Activated gamma-delta T cell (primary cell): ENCODE measurements around the gene RELN.

Experiments
- DNase-seq: peaks from one replicate; lab custom pipeline; 2025; lab: John Stamatoyannopoulos, UW

RELN gene

DNA sequence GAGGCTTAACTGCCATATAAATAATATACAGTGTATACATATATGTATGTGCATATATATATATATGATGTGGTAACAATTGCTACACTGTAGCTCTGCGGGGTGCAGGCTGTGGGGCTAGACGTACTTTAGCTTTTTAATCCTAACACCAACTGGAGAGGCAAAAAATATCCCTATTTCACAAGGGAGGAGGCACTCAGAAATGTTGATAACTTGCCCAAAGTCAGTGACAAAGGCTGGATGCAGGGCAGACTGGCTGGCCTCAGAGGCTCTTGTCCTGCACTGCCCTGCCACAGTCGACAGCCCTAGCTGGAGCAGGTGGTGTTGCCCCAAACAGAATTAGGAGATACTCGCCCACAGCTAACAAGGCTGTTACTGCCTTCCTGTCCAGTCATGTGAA, 1.5 kb upstream of the RELN start:
- no peak for DNase-seq

DNA sequence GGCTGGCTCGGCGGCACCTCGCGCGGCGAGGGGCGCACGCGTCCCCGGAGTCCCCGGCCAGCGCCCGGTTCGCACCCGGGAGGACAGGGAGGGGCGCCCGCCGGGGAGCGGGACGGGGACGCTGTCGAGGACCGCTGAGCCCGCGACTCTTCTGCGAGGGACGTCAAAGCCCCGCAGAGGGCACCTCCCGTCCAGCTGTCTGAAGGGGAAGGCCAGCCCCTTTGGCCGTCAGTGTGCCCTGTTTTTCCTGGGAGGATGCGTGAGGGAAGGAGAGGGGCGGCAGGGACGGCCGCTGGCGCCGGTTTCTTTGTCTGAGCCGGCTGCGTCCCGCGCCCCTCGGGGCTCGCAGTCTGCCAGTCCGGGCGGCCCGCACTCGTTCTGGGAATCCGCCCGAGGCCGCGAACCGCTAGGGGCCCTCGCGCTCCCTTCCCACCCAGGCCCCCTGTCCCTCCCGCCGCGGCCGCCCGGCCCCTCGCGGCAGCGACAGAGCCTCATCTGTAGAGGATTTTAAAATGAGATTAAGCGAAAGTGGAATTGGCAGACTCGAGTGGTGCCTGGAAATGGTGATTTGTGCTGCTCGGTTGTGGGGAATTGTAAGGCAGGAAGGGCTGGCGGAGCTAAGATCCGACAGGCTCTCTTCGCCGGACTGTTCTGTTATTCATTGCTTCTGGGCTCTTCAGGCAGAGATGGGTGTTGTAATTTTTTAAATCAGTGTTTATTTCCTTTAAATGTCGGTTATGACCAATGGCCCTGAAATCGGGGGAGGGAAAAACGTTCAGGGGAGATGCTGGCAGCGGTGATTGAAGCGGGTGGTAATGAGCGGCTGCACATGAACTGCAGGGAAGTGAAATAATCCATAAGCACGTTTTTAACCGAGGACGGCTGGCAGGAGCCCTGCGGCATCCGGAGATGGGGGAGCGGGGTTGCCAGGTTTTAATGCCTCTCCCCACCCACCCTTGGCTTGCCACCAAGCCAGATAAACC, 618 bp upstream of the RELN start:
- no peak for DNase-seq

DNA sequence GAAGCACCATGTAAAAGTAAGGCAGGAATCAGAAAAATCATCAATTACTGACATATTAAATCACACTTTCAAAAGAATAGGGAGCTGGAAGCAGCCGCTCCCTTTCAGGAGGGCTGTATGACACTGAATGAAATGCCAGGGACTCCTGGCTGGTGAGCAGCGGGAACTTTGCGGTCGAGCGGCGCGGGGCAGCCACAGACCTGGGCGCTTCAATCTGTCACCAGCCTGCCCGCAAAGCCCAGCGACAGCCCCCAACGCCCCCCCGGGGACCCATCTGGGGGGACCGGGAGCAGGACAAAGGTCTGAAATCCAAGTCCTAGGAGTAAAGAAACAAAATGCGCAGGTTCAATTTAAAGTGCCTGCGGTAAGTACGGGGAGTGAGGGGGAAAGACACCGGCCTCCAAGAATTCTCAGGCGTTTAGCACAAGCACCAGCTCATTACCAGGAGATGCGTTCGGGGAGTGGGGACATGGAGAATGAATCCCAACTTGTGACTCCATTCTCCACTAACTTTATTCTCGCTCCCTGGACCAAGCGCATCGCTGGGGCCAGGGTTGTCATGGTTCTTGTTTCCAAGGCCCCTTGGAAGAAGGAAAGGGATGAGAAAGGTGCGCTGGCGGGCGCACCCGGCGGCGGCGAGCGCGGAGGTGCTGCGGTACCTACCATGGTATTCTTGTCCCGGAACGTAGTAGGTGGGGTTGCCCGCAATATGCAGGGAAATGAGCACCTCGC, 824 bp downstream of the RELN start:
- DNase-seq, result no peak

DNA sequence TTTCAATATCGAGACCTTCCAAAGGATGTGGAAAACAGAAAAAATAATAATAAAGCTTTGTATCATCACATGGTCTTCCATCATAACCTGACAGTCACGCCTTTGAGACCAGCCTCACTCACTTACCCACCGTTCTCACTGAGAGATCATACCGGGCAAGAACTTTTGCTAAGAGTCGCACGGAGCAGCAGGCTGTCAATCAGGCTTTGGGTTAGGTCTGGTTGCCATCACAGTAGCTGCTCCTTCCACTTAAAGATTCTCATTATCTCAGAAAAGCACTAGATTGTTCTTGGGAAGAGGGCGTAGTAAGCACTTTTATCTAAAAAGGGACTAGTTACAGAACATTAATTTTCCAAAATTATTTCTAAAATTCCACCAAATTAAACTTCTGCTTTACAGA, 2.0 kb downstream of the RELN start:
- DNase-seq, result no peak

DNA sequence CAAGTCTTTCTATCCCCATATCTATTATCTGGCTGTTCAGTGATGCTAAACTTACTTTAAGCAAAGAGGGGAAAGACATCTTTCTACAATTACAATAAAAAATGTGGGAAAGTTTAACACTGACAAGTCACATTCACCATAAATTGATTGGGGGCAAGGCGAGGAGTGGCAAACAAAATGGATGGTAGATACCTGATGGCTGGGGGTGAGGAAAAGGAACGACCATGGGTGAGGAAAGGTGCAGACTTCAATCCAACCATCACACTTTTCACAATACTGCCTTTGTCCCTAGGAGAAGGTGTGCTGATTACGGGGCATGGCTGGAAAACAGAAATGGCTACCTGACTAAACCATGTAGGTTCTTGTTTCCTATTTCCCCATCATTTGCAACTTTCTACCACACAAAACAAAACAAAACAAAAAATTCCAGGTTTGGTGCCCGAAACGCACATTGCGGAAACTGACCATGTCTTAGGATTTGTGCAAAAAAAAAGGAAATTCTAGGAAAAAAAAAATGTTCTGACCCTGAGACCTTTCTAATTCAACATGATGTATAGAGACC, 3.8 kb downstream of the RELN start:
- no peak for DNase-seq

DNA sequence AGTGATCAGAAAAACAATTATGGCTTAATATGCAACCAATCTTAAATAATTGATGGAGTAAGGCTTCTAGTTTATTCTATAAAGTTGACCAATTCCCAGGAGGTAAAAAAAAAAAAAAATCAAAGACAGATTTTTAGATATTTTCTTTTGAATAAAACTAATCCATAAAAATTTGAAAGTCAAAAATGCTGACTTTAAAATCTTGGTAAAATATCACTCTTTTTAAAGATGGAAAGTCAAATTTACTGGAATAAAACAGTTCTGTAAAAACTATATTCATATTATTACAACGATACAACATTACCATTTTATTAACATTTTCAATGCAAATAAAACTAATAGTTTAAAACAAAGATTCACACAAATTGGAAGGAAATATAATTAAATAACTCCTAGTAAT, 5.4 kb downstream of the RELN start:
- DNase-seq, result no peak

DNA sequence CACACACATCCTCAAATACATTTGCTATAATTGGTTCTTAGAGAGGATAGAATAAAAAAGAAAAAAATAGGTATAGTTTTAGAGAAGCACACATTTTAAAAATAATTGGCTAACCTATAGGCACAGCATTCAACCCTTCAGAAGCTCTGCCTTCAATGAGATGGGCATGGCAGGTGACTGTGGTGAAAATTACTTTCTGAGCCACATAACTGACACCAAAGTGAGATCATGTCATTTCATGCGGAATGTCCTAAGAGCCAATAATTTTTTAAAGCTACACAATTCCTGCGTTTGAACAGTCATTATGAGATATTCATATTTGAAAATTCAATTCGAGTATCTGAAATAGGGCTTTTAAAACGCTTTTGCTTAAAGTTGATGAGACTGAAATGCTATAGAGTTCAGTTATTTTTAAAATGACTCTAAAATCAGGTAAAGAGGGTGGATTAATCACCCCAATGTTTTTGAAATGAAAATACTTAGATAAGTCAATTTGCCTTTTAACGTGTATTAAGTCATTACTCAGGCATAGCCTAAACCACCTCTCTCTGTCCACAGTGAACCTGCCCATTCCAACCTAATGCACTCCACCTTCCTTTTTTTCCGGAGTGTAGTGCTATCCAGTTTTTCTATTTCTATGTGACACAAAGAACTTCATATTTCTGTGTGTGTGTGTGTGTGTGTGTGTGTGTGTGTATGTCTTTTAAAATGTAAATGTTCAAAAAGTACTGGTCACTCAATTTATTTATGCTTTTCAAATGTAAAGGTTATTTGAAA, 6.1 kb downstream of the RELN start:
- DNase-seq, result no peak

DNA sequence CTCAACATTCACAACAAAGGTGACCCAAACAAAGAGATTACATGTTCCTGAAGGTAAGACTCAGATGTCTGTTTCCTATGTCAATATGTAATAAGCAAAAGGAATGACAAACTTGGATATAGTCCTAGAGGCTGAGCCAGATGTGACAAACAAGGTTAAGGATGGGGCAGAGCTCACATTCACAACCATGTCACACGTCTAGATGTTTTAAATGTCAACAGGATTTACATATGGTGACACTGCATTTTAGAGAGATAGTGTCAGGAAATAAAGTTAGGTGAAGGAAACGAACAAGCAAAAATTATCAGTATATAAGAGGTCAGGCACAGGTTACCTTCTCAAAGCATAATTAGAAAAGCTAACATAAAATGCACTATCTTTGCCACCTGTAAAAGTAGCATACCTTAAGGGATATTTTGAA, 8.4 kb downstream of the RELN start:
- DNase-seq, result no peak

DNA sequence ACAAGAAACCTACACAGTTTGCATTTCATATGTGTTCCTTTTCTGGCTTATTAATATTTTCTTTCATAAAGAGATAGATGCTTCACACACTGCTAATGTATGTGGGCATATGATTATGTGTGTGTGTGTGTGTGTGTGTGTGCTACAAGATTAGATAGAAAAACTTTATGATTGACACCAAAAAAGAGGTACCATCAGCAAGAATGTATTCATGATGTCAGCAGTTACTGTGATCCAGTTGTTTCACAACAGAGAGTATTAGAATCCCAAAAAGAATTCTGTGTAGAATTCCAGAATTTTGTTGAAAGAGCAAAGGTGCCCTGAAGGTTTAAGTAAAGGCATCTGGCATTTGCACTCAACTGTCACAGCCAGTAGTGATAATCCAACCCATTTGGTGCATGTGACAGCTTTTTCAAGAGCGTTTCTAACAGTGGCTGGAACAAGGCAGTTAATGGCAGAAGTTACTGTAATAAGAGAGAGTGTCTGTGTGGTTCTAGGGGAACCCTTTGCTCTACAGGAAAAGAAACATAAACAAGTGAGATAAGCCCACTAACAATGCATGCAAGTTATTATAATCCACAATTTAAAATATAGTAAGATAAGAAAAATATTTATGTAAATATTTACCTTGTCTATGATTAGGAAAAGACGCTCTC, 16.6 kb downstream of the RELN start:
- DNase-seq, result no peak

DNA sequence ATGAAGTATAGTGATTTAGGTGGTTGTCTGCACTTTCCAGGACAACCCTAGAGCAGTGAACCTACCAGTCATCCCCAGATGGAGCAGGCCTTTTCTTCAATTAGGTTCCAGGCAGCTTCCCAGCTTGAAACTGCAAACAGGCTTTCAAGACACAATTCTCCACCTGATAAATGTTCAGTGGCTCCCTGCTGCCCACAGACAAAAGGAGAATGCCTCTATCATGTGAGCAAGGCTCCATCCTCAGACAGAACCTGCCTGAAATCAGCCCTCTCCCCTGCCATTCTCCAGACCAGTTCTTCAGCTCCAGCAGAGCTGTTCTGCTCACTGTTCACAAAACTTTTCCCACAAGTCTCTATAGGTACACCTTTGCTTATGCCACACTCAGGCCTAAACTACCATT, 22.1 kb downstream of the RELN start:
- DNase-seq, result no peak

DNA sequence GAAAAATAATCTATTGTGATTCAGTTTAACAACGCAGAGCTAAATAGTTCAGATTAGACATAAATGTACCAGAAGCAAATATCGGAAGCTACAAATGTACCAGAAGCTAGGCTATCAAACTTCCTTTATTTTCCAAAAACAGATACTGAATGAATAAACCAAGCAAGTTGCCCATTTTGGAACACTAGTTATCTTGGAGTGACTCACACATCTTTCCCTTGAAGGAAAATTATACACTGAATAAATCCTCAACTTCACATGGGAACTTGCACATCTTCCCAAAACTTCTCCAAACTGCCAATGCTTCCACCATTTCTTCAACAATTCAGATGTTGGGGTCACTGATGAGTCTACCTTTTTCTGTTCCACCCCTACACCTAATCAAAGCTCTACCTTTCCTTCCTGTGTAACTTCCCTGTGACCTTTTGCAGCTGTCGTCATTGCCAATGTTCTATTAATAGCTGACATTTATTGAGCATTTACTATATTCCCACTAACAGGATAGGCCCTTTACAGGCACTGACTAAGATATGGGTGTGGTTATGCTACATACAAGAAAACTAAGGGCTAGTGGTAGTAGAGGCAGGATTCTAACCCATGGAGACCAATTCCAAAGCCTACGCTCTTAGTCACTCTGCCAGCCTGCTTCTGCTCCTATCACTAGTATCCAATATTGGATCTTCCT, 22.7 kb downstream of the RELN start:
- DNase-seq, result no peak

DNA sequence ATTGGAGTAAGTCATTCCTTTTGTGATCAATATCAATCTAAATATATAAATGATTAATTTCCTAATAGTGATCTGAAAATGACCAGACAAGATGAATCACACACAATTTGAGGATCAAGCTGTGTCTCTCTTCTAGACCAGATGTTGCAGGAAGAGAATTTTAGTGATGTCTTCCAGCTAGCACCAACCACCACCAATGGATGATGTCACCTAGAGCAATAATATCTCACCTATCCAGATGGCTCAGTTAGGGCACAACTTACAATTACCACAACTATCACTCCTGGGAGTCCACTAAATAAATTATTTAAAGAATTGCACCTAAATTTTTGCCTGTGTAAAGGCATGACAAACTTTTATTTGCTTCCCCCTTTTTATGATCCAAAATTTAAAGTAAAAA, 25.2 kb downstream of the RELN start:
- DNase-seq, result no peak

DNA sequence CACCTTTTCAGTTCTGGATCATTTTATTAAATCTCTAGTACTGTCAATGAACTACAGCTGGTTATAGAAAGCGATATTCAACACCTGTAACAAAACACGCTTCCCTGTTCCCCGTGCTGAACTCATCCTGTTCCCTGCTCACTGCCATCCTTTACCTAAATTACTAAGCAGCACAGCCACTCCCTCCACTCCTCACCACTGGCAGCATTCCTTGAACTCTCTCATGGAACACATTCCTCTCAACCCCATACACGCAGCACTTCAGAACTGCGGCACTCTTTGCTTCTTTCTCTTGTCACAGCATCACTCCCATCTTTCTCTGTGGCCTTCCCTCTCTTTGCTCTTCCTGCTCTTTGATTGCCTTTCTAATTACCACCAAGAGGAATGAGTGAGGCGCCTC, 27.4 kb downstream of the RELN start:
- DNase-seq, result no peak

DNA sequence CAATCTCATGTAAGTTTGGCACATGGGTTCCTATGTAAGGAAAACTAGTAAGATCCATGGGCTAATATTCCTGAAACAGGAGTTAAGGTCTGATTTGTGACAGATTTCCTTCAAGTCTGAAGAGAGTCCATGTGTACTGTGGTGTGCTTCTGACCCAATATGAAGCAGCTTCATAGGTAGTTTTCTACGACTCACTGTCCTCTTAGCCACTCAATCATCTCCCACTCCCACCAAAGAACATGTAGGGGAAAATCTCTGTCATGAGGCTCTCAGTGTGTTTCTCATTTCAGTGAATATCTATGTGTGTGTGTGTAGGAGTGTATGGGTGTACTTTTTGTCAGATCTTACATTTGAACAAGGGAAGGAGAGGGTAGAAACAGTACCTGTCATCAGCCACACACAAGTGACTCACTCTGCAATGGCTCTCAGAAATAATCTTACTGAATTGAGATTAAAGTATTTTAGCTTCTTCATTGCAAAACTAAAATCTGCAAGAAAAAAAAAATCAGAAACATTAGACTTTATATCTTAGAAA, 31.1 kb downstream of the RELN start:
- no peak for DNase-seq

DNA sequence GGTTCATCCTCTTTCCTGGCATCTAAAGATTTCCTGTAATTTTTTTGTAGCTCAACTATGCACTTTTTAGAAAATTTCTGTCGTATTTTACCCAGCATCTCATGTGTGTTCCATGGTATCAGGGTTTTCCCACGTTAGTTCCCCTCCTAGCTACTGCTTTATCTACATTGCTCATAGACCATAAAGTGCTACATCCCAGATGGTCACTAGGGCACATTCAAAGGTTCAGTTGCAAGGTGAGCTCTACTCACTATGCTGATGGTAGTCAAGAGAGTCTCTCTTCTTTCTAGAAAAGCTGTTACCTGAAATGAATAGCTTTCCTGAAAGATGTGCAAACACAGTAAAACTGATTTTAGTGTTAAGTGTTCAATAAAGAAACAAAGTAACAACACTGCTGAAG, 33.5 kb downstream of the RELN start:
- no peak for DNase-seq

DNA sequence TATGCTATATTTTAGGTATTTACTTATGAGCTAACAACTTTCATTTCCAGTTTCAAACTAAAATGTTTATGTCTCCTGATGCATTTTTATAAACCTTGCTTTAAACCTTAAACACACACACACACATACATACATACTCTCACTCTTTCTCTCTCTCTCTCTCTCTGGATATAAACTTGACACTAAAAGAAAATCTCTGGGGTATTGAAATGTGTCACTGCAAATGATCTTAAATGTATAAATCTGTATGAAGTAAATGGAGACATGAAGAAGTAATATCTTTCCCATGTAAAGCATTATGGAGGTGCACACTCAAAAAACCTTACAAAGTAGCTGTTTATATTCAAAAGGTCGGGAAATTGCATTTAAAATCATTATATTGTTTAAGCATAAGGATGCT, 37.0 kb downstream of the RELN start:
- no peak for DNase-seq

DNA sequence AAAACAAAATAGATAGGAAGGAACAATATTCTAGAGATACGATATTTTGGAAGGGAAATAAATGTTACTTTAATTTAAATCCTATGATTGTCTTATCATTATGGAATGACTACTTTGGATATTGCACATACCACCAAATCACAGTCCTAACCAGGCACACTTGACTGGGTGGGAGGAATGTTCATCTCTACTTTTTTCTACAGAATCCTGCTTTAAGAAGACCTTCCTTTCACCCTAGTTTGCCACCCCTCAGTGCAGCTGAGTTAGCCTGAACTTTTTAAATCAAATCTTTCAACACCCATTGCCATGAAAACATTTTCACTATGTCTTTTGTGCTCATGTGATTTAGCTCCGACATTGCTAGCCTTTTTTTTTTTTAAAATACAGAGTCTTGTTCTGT, 38.1 kb downstream of the RELN start:
- DNase-seq, result no peak

DNA sequence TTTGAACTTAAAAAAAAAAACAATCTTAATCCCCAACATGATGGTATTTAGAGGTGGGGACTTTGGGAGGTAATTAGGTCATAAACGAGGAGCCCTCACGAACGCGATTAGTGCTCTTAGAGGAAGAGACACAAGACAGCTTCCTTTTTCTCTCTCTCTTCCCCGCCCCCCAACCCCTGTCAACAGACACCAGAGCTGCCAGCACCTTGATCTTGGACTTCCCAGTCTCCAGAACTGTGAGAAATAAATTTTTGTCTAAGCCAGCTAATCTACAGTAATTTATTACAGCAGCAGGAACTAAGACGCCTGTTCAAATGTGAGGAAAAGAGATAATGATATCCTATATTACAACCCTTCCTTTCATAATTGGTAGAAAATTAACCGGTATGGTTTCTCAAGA, 40.1 kb downstream of the RELN start:
- no peak for DNase-seq

DNA sequence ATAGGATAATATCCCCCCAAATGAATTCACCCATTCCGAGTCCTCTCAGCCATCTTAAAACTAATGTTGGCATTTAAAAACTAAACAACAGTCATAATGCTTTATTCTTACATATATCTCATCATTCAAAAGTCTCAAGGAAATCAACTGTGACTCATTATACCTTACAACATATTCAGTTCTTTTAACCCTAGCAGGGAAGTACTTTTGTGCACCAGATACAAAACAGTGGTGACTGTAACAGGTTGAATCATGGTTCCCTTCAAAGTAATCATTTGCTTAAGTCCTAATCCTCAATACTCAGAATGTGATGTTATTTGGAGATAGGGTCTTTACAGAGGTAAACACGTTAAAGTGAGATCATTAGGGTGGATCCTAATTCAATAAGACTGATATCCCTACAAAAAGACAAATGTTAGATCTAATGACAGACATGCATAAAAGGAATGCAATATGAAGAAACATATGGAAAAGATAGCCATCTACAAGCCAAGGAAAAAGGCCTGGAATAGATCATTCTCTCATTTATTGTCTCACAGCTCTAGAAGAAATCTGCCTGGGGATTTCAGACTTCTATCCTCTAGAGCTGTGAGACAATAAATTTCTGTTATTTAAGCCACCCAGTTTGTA, 42.3 kb downstream of the RELN start:
- DNase-seq, result no peak

DNA sequence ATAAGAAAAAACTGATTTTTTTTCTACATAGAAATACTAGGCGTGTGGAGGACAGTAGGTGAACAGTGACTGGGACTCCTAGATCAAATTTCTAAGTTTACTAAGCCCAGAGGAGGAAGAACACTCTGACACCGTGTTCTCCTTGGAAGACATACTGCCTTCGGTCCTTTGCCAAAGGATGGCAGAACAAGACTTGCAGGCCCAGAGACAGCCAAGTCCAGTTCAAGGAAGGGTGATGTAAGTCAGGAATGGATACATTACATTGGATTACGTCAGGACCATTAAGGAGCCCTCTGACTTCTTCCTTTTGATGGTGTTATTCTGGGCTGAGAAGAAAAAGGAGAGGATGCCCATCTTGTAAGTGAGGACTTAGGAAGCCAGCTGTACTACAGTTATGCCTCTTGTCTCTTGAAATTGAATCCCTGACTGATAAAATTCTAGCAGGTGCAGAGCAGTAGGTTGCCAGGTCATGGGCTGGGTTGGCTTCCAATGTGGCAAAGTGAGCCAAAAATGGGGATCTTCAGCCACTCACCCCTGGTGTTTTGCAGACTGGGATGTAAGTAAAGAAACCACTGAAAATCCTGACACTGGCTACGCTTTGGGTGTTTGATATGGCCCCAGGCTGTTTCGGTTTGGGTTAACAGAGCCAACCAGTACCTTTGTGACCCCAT, 45.1 kb downstream of the RELN start:
- DNase-seq, result no peak
